ENCODE measurements around the gene SREK1. TPM values are rescaled to one million over a fixed set of nuclear protein-coding genes. Genes with fewer than 3 reads are reported as not detected.

Gene SREK1
- total and polyA plus RNA-seq, 2 donors (not counting 3 experiments of a cell fraction or from before 2014, with no cell fraction given), result 27.4 to 78.6 TPM

DNA sequence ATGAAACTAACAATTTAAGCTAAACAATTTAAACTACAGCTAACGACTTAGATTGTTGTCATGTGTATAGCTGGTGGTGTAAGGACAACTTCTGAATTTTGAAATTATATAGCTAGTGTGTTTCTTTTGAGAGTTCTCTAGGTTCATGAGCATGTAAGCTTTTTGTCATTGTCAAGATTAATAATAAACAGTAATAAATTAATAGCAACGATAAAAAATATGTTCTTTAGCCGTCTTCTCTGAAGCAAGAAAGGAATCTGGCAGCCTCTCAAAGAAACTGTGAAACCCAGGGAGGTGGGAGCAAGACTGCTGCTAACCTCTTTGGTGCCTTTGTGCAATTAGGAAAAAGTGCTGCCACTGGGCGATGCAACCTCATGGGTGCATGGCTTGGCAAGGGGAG is 59.4 kb downstream of the SREK1 start:
- H3K36me3 ChIP-seq (ENCODE audit: control insufficient read depth in 2 of 2, extremely low read depth in 1 of 2, insufficient read depth in 2 of 2, low read length in 2 of 2), result no peaks in the 10 kb centered on the region
- no TSS peak for BruUV-seq (replicated peaks)
- H3K79me2 ChIP-seq (ENCODE audit: control insufficient read depth, insufficient read depth, low read length), result no peaks in the 10 kb centered on the region
- H3K9ac ChIP-seq (replicated peaks; ENCODE audit: extremely low read depth, insufficient read depth, low read length), result no peak overlapping the region
- ChIA-PET CTCF (interaction anchor here (0.8 to 1.1 kb wide), 2 partner anchors 12 to 29 kb away, joined by 3 to 4 read pairs; no protein-coding TSS in a partner anchor), POLR2A (no interaction called here)
- H3K4me2 ChIP-seq (ENCODE audit: insufficient read depth, low read length), result no peak overlapping the region
- H3K9me3 ChIP-seq (replicated peaks; ENCODE audit: control insufficient read depth, insufficient read depth, low read length), result no peaks in the 10 kb centered on the region
- DNase-seq (ENCODE audit: low read depth, low spot score) (no peak), FAIRE-seq (no peak)
- intact Hi-C loops (cut with micrococcal nuclease) (no loop called here), dilution Hi-C loops (cut with MboI; ENCODE audit: extremely low pct_ligation_motif_present, low sequenced_read_pairs) (no loop called here)
- H3K4me3 ChIP-seq (replicated peaks in 1 of 3; ENCODE audit: insufficient read depth in 1 of 3, low read depth in 1 of 3, low read length in 3 of 3), result no peak overlapping the region
- no peaks in the 10 kb centered on the region for H3K4me1 ChIP-seq (ENCODE audit: control insufficient read depth, extremely low read depth, insufficient read depth, low read length)
- H4K20me1 ChIP-seq (replicated peaks; ENCODE audit: control insufficient read depth, extremely low read depth, insufficient read depth, low read length), result no peaks in the 10 kb centered on the region
- no peaks in the 10 kb centered on the region for H3K9me1 ChIP-seq (replicated peaks; ENCODE audit: control insufficient read depth, extremely low read depth, insufficient read depth, low read length)
- H2AFZ ChIP-seq (ENCODE audit: low read depth, low read length), result no peak overlapping the region
- TF ChIP-seq GATA2 (IDR thresholded peaks at IDR 0.05; ENCODE audit: insufficient read depth, insufficient read length, low read depth, low read length) (no peak), POLR2AphosphoS5 (IDR thresholded peaks at IDR 0.05; ENCODE audit: insufficient read depth, low read depth, low read length) (no peak), EZH2 (IDR thresholded peaks at IDR 0.05; ENCODE audit: borderline replicate concordance, low read depth, low read length, severe bottlenecking) (no peak), MYC (IDR thresholded peaks at IDR 0.05; ENCODE audit: low read depth, low read length) (no peak), POLR2A (IDR thresholded peaks at IDR 0.05; ENCODE audit: low read depth, low read length) (no peak), JUN (IDR thresholded peaks at IDR 0.05; ENCODE audit: borderline replicate concordance, insufficient read depth, insufficient read length, low read depth) (no peak), FOS (IDR thresholded peaks at IDR 0.05; ENCODE audit: borderline replicate concordance, insufficient read depth, low read length) (no peak)
- TF ChIP-seq, protein P1, sequence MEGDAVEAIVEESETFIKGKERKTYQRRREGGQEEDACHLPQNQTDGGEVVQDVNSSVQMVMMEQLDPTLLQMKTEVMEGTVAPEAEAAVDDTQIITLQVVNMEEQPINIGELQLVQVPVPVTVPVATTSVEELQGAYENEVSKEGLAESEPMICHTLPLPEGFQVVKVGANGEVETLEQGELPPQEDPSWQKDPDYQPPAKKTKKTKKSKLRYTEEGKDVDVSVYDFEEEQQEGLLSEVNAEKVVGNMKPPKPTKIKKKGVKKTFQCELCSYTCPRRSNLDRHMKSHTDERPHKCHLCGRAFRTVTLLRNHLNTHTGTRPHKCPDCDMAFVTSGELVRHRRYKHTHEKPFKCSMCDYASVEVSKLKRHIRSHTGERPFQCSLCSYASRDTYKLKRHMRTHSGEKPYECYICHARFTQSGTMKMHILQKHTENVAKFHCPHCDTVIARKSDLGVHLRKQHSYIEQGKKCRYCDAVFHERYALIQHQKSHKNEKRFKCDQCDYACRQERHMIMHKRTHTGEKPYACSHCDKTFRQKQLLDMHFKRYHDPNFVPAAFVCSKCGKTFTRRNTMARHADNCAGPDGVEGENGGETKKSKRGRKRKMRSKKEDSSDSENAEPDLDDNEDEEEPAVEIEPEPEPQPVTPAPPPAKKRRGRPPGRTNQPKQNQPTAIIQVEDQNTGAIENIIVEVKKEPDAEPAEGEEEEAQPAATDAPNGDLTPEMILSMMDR (IDR thresholded peaks at IDR 0.05; ENCODE audit: extremely low read depth in 1 of 2, insufficient read depth in 1 of 2, low read depth in 1 of 2, low read length in 2 of 2), result no peak
- TF ChIP-seq, protein P2, sequence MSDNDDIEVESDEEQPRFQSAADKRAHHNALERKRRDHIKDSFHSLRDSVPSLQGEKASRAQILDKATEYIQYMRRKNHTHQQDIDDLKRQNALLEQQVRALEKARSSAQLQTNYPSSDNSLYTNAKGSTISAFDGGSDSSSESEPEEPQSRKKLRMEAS (IDR thresholded peaks at IDR 0.05; ENCODE audit: insufficient read depth, insufficient read length), result no peak
- H3K27ac ChIP-seq (ENCODE audit: insufficient read depth, low read depth, low read length), result no peak overlapping the region
- H3K27me3 ChIP-seq (ENCODE audit: control insufficient read depth in 2 of 2, insufficient read depth in 2 of 2, low read length in 2 of 2), result no peaks in the 10 kb centered on the region
